Prostate gland (tissue), 2 donors: ENCODE measurements around the gene NXN.

Experiments
- POLR2AphosphoS5 ChIP-seq: sonication (generic); formaldehyde crosslinking; IDR thresholded peaks from one replicate; pipeline ENCODE4 v1.6.1; 2017; ENCODE audit warnings: antibody characterized with exemption
- TF ChIP-seq, protein P1 (sequence below), 4 experiments: fragments of 200-600 bp in 2 of 4; fragments of 450-650 bp in 2 of 4; sonication (generic) in 2 of 4; IDR thresholded peaks; 1 replicate in 3 of 4; 2 replicates in 1 of 4; pipeline ENCODE4 v1.5.1; 2016 to 2019; ENCODE audit warnings: antibody characterized with exemption in 4 of 4, mild to moderate bottlenecking in 2 of 4, moderate library complexity in 2 of 4

DNA sequence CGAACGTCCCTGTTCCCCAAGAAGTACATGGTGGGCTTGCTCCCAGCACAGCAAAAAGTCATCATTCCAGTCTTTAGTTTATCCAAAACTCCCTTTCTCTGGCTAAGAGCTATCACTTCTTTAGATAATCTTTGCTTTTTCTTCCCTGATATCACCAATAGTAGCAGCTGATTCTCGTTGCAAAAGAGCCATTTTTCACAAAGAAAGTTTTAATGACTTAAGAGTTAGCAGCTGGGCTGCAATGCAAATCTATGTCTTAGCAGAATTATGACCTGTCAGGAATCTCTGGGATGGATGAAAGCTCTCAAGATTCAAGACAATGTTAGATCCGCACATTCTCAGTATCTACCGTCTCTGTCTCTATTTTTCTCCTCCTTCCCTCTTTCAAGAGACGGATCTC is 53.8 kb downstream of the NXN start:
- no peak for TF ChIP-seq POLR2AphosphoS5
- TF ChIP-seq, protein P1, sequence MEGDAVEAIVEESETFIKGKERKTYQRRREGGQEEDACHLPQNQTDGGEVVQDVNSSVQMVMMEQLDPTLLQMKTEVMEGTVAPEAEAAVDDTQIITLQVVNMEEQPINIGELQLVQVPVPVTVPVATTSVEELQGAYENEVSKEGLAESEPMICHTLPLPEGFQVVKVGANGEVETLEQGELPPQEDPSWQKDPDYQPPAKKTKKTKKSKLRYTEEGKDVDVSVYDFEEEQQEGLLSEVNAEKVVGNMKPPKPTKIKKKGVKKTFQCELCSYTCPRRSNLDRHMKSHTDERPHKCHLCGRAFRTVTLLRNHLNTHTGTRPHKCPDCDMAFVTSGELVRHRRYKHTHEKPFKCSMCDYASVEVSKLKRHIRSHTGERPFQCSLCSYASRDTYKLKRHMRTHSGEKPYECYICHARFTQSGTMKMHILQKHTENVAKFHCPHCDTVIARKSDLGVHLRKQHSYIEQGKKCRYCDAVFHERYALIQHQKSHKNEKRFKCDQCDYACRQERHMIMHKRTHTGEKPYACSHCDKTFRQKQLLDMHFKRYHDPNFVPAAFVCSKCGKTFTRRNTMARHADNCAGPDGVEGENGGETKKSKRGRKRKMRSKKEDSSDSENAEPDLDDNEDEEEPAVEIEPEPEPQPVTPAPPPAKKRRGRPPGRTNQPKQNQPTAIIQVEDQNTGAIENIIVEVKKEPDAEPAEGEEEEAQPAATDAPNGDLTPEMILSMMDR (IDR thresholded peaks at IDR 0.05) = no peak
